H9 (cell line): ENCODE measurements around the gene SCUBE2. TPM values are rescaled to one million over a fixed set of nuclear protein-coding genes. Genes with fewer than 3 reads are reported as not detected.

Experiments
- DNase-seq: peaks from one replicate; pipeline ENCODE4 v3.0.0-alpha.2; 2017
- H2AFZ ChIP-seq: one replicate; pipeline ENCODE4 v1.6.1; 2013; ENCODE audit warnings: mild to moderate bottlenecking, low read length, control low read depth, moderate library complexity
- H2AK5ac ChIP-seq: 2 replicates; pipeline ENCODE4 v1.6.1; 2013; ENCODE audit warnings: low read length, control low read depth, mixed read lengths; ENCODE audit not compliant: insufficient read length
- H2BK120ac ChIP-seq: one replicate; pipeline ENCODE4 v1.6.1; 2013; ENCODE audit warnings: low read depth, mild to moderate bottlenecking, low read length, control low read depth, inconsistent platforms; ENCODE audit not compliant: poor library complexity, severe bottlenecking
- H2BK12ac ChIP-seq: 2 replicates; pipeline ENCODE4 v1.6.1; 2013; ENCODE audit warnings: low read length, control low read depth, mixed read lengths, low read depth; ENCODE audit not compliant: insufficient read length
- H2BK15ac ChIP-seq: 2 replicates; pipeline ENCODE4 v1.6.1; 2013; ENCODE audit warnings: low read depth, low read length, control low read depth
- H2BK20ac ChIP-seq: one replicate; pipeline ENCODE4 v1.6.1; 2013; ENCODE audit warnings: low read depth, mild to moderate bottlenecking, low read length, control low read depth, inconsistent platforms; ENCODE audit not compliant: poor library complexity, severe bottlenecking
- H2BK5ac ChIP-seq: 2 replicates; pipeline ENCODE4 v1.6.1; 2013; ENCODE audit warnings: low read length, control low read depth, mixed read lengths; ENCODE audit not compliant: insufficient read length
- H3K14ac ChIP-seq: 2 replicates; pipeline ENCODE4 v1.6.1; 2013; ENCODE audit warnings: low read length, control low read depth; ENCODE audit not compliant: insufficient read depth
- H3K18ac ChIP-seq: 2 replicates; pipeline ENCODE4 v1.6.1; 2013; ENCODE audit warnings: low read depth, mild to moderate bottlenecking, mixed read lengths, low read length, control low read depth; ENCODE audit not compliant: insufficient read length
- H3K23ac ChIP-seq: 2 replicates; pipeline ENCODE4 v1.6.1; 2013; ENCODE audit warnings: low read length, control low read depth, mixed read lengths, low read depth; ENCODE audit not compliant: insufficient read length
- H3K23me2 ChIP-seq: 2 replicates; pipeline ENCODE4 v1.6.1; 2013; ENCODE audit warnings: low read depth, mild to moderate bottlenecking, mixed read lengths, low read length, control low read depth; ENCODE audit not compliant: insufficient read length, poor library complexity, severe bottlenecking
- H3K27ac ChIP-seq: 2 replicates; pipeline ENCODE4 v1.5.1; 2013; ENCODE audit warnings: low read length, control low read depth, mixed read lengths, low read depth; ENCODE audit not compliant: insufficient read length
- H3K27me3 ChIP-seq: 2 replicates; pipeline ENCODE4 v1.6.1; 2013; ENCODE audit warnings: low read length, control low read depth, inconsistent platforms; ENCODE audit not compliant: insufficient read depth
- H3K4ac ChIP-seq: 2 replicates; pipeline ENCODE4 v1.6.1; 2013; ENCODE audit warnings: low read depth, mild to moderate bottlenecking, control low read depth, inconsistent platforms, low read length, moderate library complexity
- H3K4me1 ChIP-seq: 2 replicates; pipeline ENCODE4 v1.6.1; 2013; ENCODE audit warnings: low read length, control low read depth, inconsistent platforms; ENCODE audit not compliant: insufficient read depth
- H3K4me2 ChIP-seq: 2 replicates; pipeline ENCODE4 v1.6.1; 2013; ENCODE audit warnings: low read length, control low read depth, mixed read lengths; ENCODE audit not compliant: insufficient read length, insufficient read depth
- H3K56ac ChIP-seq: 2 replicates; pipeline ENCODE4 v1.6.1; 2013; ENCODE audit warnings: low read depth, mild to moderate bottlenecking, mixed read lengths, low read length, control low read depth; ENCODE audit not compliant: insufficient read length
- H3K79me1 ChIP-seq: 2 replicates; pipeline ENCODE4 v1.6.1; 2013; ENCODE audit warnings: low read depth, mild to moderate bottlenecking, moderate library complexity, low read length, control low read depth, inconsistent platforms; ENCODE audit not compliant: insufficient read depth, poor library complexity, severe bottlenecking
- H3K79me2 ChIP-seq: 2 replicates; pipeline ENCODE4 v1.6.1; 2013; ENCODE audit warnings: low read length, control low read depth, inconsistent platforms; ENCODE audit not compliant: insufficient read depth
- H3K9ac ChIP-seq: 2 replicates; pipeline ENCODE4 v1.6.1; 2013; ENCODE audit warnings: low read length, control low read depth, mixed read lengths; ENCODE audit not compliant: insufficient read length; ENCODE audit errors: extremely low read depth
- H3K9me3 ChIP-seq: one replicate; pipeline ENCODE4 v1.6.1; 2013; ENCODE audit warnings: low read depth, low read length, inconsistent platforms; ENCODE audit not compliant: control insufficient read depth
- H3T11ph ChIP-seq: one replicate; pipeline ENCODE4 v1.6.1; 2013; ENCODE audit warnings: mild to moderate bottlenecking, low read length, control low read depth, inconsistent platforms
- H4K20me1 ChIP-seq: one replicate; pipeline ENCODE4 v1.6.1; 2013; ENCODE audit not compliant: control insufficient read depth, insufficient read length, insufficient read depth
- H4K5ac ChIP-seq: 2 replicates; pipeline ENCODE4 v1.6.1; 2013; ENCODE audit warnings: low read depth, mild to moderate bottlenecking, mixed read lengths, low read length, control low read depth; ENCODE audit not compliant: insufficient read length
- H4K8ac ChIP-seq: replicated peaks from 2 replicates; pipeline ENCODE4 v1.6.1; 2013; ENCODE audit warnings: low read length, control low read depth, mixed read lengths, low read depth; ENCODE audit not compliant: insufficient read length
- H4K91ac ChIP-seq: 2 replicates; pipeline ENCODE4 v1.6.1; 2013; ENCODE audit warnings: low read depth, mild to moderate bottlenecking, moderate library complexity, mixed read lengths, low read length, control low read depth; ENCODE audit not compliant: insufficient read length
- H3K27ac Mint-ChIP-seq, 3 experiments: 2 replicates in 2 of 3; 3 replicates in 1 of 3; pipeline ENCODE4 v1.8.0; 2020 to 2021; ENCODE audit warnings: mixed read lengths in 3 of 3, mild to moderate bottlenecking in 1 of 3, moderate library complexity in 1 of 3
- H3K27me3 Mint-ChIP-seq: 2 replicates; pipeline ENCODE4 v1.8.0; 2021; ENCODE audit warnings: low read depth, mild to moderate bottlenecking, moderate library complexity, mixed read lengths
- H3K36me3 Mint-ChIP-seq, 3 experiments: 2 replicates in 2 of 3; 3 replicates in 1 of 3; pipeline ENCODE4 v1.8.0; 2020 to 2021; ENCODE audit warnings: low read depth in 3 of 3, mixed read lengths in 3 of 3; ENCODE audit not compliant: insufficient read depth in 1 of 3
- H3K4me1 Mint-ChIP-seq, 2 experiments: 2 replicates each; pipeline ENCODE4 v1.8.0; 2020; ENCODE audit warnings: mixed read lengths in 2 of 2
- H3K4me3 Mint-ChIP-seq, 2 experiments: 2 replicates in 1 of 2; 3 replicates in 1 of 2; pipeline ENCODE4 v1.8.0; 2020 to 2021; ENCODE audit warnings: mild to moderate bottlenecking in 2 of 2, mixed read lengths in 2 of 2, moderate library complexity in 1 of 2
- H3K9me3 Mint-ChIP-seq, 2 experiments: 2 replicates in 1 of 2; 3 replicates in 1 of 2; pipeline ENCODE4 v1.8.0; 2020; ENCODE audit warnings: mild to moderate bottlenecking in 2 of 2, mixed read lengths in 2 of 2, moderate library complexity in 1 of 2
- CTCF ChIP-seq: fragments of 200-600 bp; sonication (generic); conservative IDR thresholded peaks from 3 replicates; pipeline ENCODE4 v1.8.0; 2021; ENCODE audit warnings: antibody characterized with exemption, mild to moderate bottlenecking
- WGBS: extraction: QIAGEN DNeasy Blood & Tissue Kit; methylation state at CpG from one replicate; pipeline ENCODE4 v1.1.7; 2013; ENCODE audit warnings: missing lambda C conversion rate, low lambda C conversion rate, mixed read lengths; ENCODE audit not compliant: insufficient read length; ENCODE audit errors: extremely low coverage; 5-methylcytosine and 5-hydroxymethylcytosine counted together
- total RNA-seq: library from RNA; stranded (reverse); gene quantifications from 2 replicates; pipeline ENCODE4 v1.2.1, GENCODE V29; 2021

SCUBE2 gene
- total RNA-seq, 1 experiment from 2014 or later: 1.6 TPM

DNA sequence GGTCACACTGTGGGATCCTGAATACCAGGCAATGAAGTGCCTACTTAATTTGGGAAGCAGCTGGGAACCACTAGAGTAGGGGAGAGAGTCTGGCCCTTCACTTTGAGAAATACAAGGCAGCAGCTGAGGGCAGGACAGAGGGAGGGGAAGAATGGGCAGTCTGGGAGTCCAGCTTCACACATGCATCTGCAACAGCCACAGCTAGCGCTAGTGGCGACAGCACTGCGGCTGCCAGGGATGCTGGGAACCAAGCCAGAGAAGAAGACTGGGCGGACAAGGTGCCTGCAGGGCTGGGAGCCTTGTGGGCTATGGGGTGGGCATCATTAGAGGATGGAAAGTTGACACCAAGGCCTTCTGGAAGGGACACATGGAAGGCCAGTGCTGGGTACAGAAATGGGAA is 15.8 kb downstream of the SCUBE2 start:
- WGBS: no CpG with 5 or more reads among the region's 4 CpGs
- H3K27ac ChIP-seq: no peak overlapping the region
- no peak overlapping the region for H2BK120ac ChIP-seq
- H3K4me1 Mint-ChIP-seq: peaks cover 32 to 37% of the 10 kb centered on the region in 2 experiments
- H3K14ac ChIP-seq: no peak overlapping the region
- H3K4me3 Mint-ChIP-seq: no peak overlapping the region
- H4K8ac ChIP-seq: no peak overlapping the region
- H2AK5ac ChIP-seq: no peak overlapping the region
- no peak overlapping the region for H3K18ac ChIP-seq
- peaks cover 3% of the 10 kb centered on the region; the same call in 1 of the 2 replicates for H3K4me1 ChIP-seq
- no peak overlapping the region for H3K23ac ChIP-seq
- H3K79me1 ChIP-seq: no peaks in the 10 kb centered on the region
- no peak overlapping the region for H3T11ph ChIP-seq
- H3K23me2 ChIP-seq: no peaks in the 10 kb centered on the region
- no peak overlapping the region for H3K9ac ChIP-seq
- no peak overlapping the region for H4K5ac ChIP-seq
- no peak overlapping the region for H3K4ac ChIP-seq
- H3K56ac ChIP-seq: no peak overlapping the region
- no peak overlapping the region for H2AFZ ChIP-seq
- no peaks in the 10 kb centered on the region for H3K36me3 Mint-ChIP-seq
- no peak overlapping the region for H2BK20ac ChIP-seq
- peaks cover 2% of the 10 kb centered on the region; the same call in 1 of the 2 replicates for H3K27me3 Mint-ChIP-seq
- no peaks in the 10 kb centered on the region for H3K27me3 ChIP-seq
- H2BK12ac ChIP-seq: no peak overlapping the region
- no peaks in the 10 kb centered on the region for H4K20me1 ChIP-seq
- H2BK5ac ChIP-seq: no peak overlapping the region
- H3K79me2 ChIP-seq: no peaks in the 10 kb centered on the region
- H3K4me2 ChIP-seq: no peak overlapping the region
- H2BK15ac ChIP-seq: no peak overlapping the region
- H4K91ac ChIP-seq: no peak overlapping the region
- DNase-seq: no peak
- H3K9me3 ChIP-seq: no peaks in the 10 kb centered on the region
- no peak for TF ChIP-seq CTCF
- no peaks in the 10 kb centered on the region for H3K9me3 Mint-ChIP-seq
- H3K27ac Mint-ChIP-seq: no peak overlapping the region
